ENCODE measurements around the gene CCDC187.

CCDC187 gene

DNA sequence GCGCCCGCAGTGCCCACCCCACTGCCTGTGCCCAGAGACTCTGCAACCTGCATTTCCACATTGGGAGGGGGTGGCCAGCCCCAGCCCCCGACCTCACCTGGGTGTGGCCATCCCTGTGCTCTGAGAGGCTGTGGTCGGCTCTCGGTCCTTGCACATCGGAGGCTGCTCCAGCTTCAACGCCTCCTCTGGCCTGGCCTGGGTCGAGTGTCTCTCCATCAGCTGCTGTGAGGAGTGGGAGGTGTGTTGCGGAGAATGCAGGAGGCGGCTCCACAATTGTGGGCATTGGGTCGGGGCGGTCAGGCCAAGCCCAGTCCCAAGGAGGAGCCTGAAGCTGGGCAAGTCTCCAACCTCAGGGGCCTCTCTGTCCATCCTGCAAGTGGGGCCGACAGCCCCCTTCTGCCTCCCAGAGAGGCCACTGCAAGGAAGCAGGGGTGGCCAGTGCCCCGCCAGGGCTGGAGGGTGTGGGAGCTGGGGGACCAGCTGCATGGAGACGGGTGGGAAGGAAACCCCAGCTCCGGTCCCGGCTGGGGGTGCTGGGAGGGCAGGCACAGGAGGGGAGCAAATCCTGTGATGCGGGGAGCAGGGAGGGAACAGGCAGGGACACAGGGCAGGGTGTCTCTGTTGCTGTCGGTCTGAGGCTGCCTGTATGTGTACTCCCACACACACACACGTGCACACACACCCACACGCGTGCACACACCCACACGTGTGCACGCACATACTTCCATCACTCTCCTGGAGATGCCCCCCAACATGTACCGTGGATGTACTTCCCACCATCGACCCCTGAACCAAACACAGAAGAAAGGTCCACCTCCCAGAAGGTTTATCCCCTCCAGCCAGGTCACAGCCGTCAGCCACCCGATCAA, 28.9 kb downstream of the CCDC187 start:
- TF ChIP-seq FOXP2 (optimal IDR thresholded peaks at IDR 0.05; ENCODE audit: borderline replicate concordance, extremely low read depth, extremely low read length, insufficient read depth): no peak
- no peak for TF ChIP-seq POLR2AphosphoS5 (IDR thresholded peaks at IDR 0.05; ENCODE audit: low read depth, low read length)
- no peak for TF ChIP-seq SIN3A (IDR thresholded peaks at IDR 0.05; ENCODE audit: borderline replicate concordance, insufficient read depth, low read length)
- TF ChIP-seq REST (IDR thresholded peaks at IDR 0.05; ENCODE audit: insufficient read depth in 1 of 2, low read depth in 2 of 2, low read length in 2 of 2): no peak
- TF ChIP-seq TAF1 (IDR thresholded peaks at IDR 0.05; ENCODE audit: borderline replicate concordance, insufficient read depth, low read length): no peak

DNA sequence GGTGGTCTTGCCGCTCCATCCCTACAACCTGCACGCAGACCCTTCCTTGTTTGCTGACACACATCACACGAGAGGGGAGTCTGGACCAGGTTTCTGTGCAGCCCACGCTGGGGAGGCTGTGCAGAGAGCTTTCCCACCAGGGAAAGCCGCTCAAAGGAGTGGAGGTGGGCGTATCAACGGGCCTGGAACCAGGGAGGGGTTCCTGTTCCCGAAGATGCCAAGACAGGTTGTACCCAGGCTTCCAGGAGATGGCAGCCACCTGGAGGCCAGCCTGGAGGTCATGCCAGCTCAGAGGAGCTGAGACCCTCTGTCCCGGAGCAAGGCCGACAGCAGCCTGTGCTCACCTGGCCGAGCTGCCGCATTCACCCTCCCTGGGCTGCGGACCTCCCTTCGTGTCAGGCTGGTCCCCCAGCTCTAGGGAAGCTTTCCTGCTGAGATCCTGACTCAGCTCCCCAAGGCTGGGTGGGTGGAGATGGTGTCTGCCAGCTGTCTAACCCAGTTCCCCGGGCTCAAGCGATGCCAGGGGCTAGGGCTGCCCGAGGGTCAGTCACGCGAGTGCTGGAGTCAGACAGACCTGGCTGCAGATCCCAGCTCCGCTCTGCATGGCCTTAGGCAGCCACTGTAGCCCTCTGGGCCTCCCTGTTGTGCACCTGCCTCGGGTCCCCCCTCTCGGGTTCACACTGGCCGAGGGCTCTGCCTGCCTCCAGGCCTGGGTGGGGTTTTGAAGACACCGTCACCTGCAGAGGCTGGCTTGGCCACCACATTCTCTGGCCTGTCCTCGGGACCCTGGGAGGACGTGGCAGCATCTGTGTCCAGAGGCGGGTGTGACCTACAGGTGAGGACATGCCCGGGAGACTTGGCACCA, 29.7 kb downstream of the CCDC187 start:
- TF ChIP-seq SIN3A (IDR thresholded peaks at IDR 0.05; ENCODE audit: borderline replicate concordance, insufficient read depth, low read length): no peak
- no peak for TF ChIP-seq POLR2AphosphoS5 (IDR thresholded peaks at IDR 0.05; ENCODE audit: low read depth, low read length)
- no peak for TF ChIP-seq FOXP2 (optimal IDR thresholded peaks at IDR 0.05; ENCODE audit: borderline replicate concordance, extremely low read depth, extremely low read length, insufficient read depth)
- no peak for TF ChIP-seq TAF1 (IDR thresholded peaks at IDR 0.05; ENCODE audit: borderline replicate concordance, insufficient read depth, low read length)
- TF ChIP-seq REST (IDR thresholded peaks at IDR 0.05; ENCODE audit: insufficient read depth in 1 of 2, low read depth in 2 of 2, low read length in 2 of 2): no peak

GRCh38 chr9:136273244-136273865, 30.5 kb downstream of the CCDC187 start:
- no peak for TF ChIP-seq SIN3A (IDR thresholded peaks at IDR 0.05; ENCODE audit: borderline replicate concordance, insufficient read depth, low read length)

DNA sequence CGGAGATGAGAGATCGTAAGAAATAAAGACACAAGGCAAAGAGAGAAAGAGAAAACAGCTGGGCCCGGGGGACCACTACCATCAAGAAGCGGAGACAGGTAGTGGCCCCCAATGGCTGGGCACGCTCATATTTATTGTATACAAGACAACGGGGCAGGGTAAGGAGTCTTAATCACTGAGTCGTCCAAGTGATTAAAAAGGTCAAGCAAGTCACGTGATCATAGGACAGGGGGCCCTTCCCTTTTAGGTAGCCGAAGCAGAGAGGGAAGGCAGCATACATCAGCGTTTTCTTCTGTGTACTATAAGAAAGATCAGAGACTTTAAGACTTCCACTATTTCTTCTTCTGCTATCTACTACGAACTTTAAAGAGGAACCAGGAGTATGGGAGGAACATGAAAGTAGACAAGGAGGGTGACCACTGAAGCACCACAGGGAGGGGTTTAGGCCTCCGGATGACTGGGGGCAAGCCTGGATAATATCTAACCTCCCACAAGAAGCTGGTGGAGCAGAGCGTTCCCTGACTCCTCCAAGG, 33.7 kb downstream of the CCDC187 start:
- no peak for TF ChIP-seq SIN3A (IDR thresholded peaks at IDR 0.05; ENCODE audit: borderline replicate concordance, insufficient read depth, low read length)

- TF ChIP-seq SIN3A (IDR thresholded peaks at IDR 0.05; ENCODE audit: borderline replicate concordance, insufficient read depth, low read length) (no peak), REST (IDR thresholded peaks at IDR 0.05; ENCODE audit: insufficient read depth in 1 of 2, low read depth in 2 of 2, low read length in 2 of 2) (no peak), TAF1 (IDR thresholded peaks at IDR 0.05; ENCODE audit: borderline replicate concordance, insufficient read depth, low read length) (no peak), FOXP2 (optimal IDR thresholded peaks at IDR 0.05; ENCODE audit: borderline replicate concordance, extremely low read depth, extremely low read length, insufficient read depth) (no peak)
Measured at GRCh38 chr9:136268735-136269134, 35.2 kb downstream of the CCDC187 start.

All from PFSK-1 (cell line).